NCI-H2107 treated with DMSO at 0.1 percent for 48 hours (cell line): ENCODE measurements around the gene GYS1.
A peak's percentile ranks its signal among the peaks of the same experiment; 100 is the strongest.
"Not testable (repeated sequence)": the region's sequence is repeated elsewhere in the genome, so short reads cannot be mapped to it uniquely, and the experiment has no call there.

Experiments used
- DNase-seq: peaks from one replicate; lab custom pipeline; 2025; ENCODE audit not compliant: unreplicated experiment; lab: John Stamatoyannopoulos, UW

GYS1 gene

GRCh38 chr19:48946463-48947257 is 46.4 kb downstream of the GYS1 start:
- DNase-seq, result no peak

GRCh38 chr19:48945817-48946216 is 47.3 kb downstream of the GYS1 start:
- no peak for DNase-seq

- DNase-seq, result no peak
Observed at GRCh38 chr19:48945415-48945814, 47.7 kb downstream of the GYS1 start.

- DNase-seq, result no peak
Observed at GRCh38 chr19:48943081-48943480, 50.0 kb downstream of the GYS1 start.

- DNase-seq, result no peak
Observed at GRCh38 chr19:48940902-48941301, 52.2 kb downstream of the GYS1 start.

GRCh38 chr19:48938256-48938655 is 54.9 kb downstream of the GYS1 start:
- no peak for DNase-seq

GRCh38 chr19:48935864-48936263 is 57.2 kb downstream of the GYS1 start:
- no peak for DNase-seq

GRCh38 chr19:48934837-48935236 is 58.3 kb downstream of the GYS1 start:
- DNase-seq, result no peak

GRCh38 chr19:48933382-48933932 is 59.7 kb downstream of the GYS1 start, which contains the start of gene DHDH:
DHDH (plus strand) TSS chr19:48933699; CDS start chr19:48933722, 23 bp downstream.
- DNase-seq, result peak; percentile 88

GRCh38 chr19:48928164-48929025 is 64.7 kb downstream of the GYS1 start:
- DNase-seq, result no peak

- not testable (repeated sequence) for DNase-seq
Observed at GRCh38 chr19:48927692-48928091, 65.4 kb downstream of the GYS1 start.

- DNase-seq, result no peak
Observed at GRCh38 chr19:48926909-48927308, 66.2 kb downstream of the GYS1 start.

- DNase-seq, result not testable (repeated sequence)
Observed at GRCh38 chr19:48925890-48926289, 67.2 kb downstream of the GYS1 start.

GRCh38 chr19:48925240-48925843 is 67.8 kb downstream of the GYS1 start:
- no peak for DNase-seq

- no peak for DNase-seq
Observed at GRCh38 chr19:48922548-48923490, 70.3 kb downstream of the GYS1 start.

GRCh38 chr19:48921721-48922500 is 71.2 kb downstream of the GYS1 start:
- no peak for DNase-seq

GRCh38 chr19:48920949-48921348 is 72.2 kb downstream of the GYS1 start:
- no peak for DNase-seq

- not testable (repeated sequence) for DNase-seq
Observed at GRCh38 chr19:48919271-48919670, 73.8 kb downstream of the GYS1 start.

GRCh38 chr19:48918801-48919247 is 74.3 kb downstream of the GYS1 start:
- no peak for DNase-seq
